K562 (cell line): ENCODE data around the gene FAM107B. TPM values are rescaled to one million over a fixed set of nuclear protein-coding genes. Genes with fewer than 3 reads are reported as not detected.

Experiments used
- ATAC-seq: fragments of 200-7000 bp; cut with Tn5 transposase; 3 replicates; pipeline ENCODE4 v1.9.1; 2020; ENCODE audit warnings: moderate library complexity
- BruUV-seq: library from RNA; stranded (reverse); fragments of 400-500 nt; replicated peaks from 2 replicates; lab custom pipeline; 2021; lab: Mats Ljungman, UMichigan
- CTCF ChIA-PET: fragments of 300-600 bp; formaldehyde crosslinking; extraction: SDS; loops from one replicate; lab custom pipeline; 2021; ENCODE audit warnings: low intra/inter-chr PET ratio; lab: Yijun Ruan, JAX
- POLR2A ChIA-PET: fragments of 300-600, 350-650 bp; sonication (Branson Sonifier 250); formaldehyde crosslinking; extraction: SDS; loops from one replicate; lab custom pipeline; 2021; ENCODE audit warnings: antibody characterized with exemption, inconsistent platforms; lab: Yijun Ruan, JAX
- DNase-seq, 4 experiments: peaks; one replicate each; pipeline versions ENCODE4 v3.0.0 to v3.0.0-alpha.2; 2011 to 2018; ENCODE audit warnings: low spot score in 3 of 4, mixed read lengths in 3 of 4; ENCODE audit errors: extremely low read depth in 1 of 4
- FAIRE-seq: peaks from 2 replicates; lab custom pipeline; 2011; peaks lifted over from hg19 to GRCh38; lab: Jason Lieb, UNC
- H2AFZ ChIP-seq: 2 replicates; pipeline ENCODE4 v1.6.0; 2011; ENCODE audit warnings: low read depth, low read length, control low read depth, inconsistent platforms
- H3K27ac ChIP-seq: fragments of 200-600 bp; 3 replicates; pipeline ENCODE4 v1.8.0; 2011; ENCODE audit warnings: low read depth, mild to moderate bottlenecking, control low read depth, inconsistent platforms, low read length, moderate library complexity, mixed read lengths; ENCODE audit errors: extremely low read depth
- H3K27me3 ChIP-seq, 2 experiments: fragments of 300-600 bp in 1 of 2; 2 replicates in 1 of 2; 3 replicates in 1 of 2; pipeline versions ENCODE4 v1.6.0 to v1.8.0; 2011; ENCODE audit warnings: inconsistent platforms in 2 of 2, low read length in 2 of 2, mild to moderate bottlenecking in 1 of 2, mixed read lengths in 1 of 2, moderate library complexity in 1 of 2; ENCODE audit not compliant: control insufficient read depth in 2 of 2, insufficient read depth in 2 of 2
- H3K36me3 ChIP-seq: fragments of 300-600 bp; 3 replicates; pipeline ENCODE4 v1.8.0; 2011; ENCODE audit warnings: mild to moderate bottlenecking, low read length, inconsistent platforms; ENCODE audit not compliant: control insufficient read depth, insufficient read depth
- H3K4me1 ChIP-seq, 2 experiments: fragments of 200-600 bp in 1 of 2; replicated peaks in 1 of 2; 2 replicates in 1 of 2; 3 replicates in 1 of 2; pipeline versions ENCODE4 v1.5.1 to v1.8.0; 2011; ENCODE audit warnings: inconsistent platforms in 2 of 2, low read length in 2 of 2, mild to moderate bottlenecking in 1 of 2, mixed read lengths in 1 of 2, moderate library complexity in 1 of 2; ENCODE audit not compliant: control insufficient read depth in 2 of 2, insufficient read depth in 2 of 2
- H3K4me2 ChIP-seq: 2 replicates; pipeline ENCODE4 v1.6.1; 2011; ENCODE audit warnings: low read length, control low read depth, inconsistent platforms, mixed read lengths; ENCODE audit not compliant: insufficient read depth
- H3K4me3 ChIP-seq: fragments of 200-600 bp; sonication (generic), shearing (Covaris generic); 2 replicates; pipeline ENCODE4 v1.5.1; 2016; ENCODE audit warnings: control low read depth, inconsistent platforms
- H3K79me2 ChIP-seq: fragments of 200-600 bp; 3 replicates; pipeline ENCODE4 v1.8.0; 2011; ENCODE audit warnings: low read length, inconsistent platforms; ENCODE audit not compliant: control insufficient read depth, insufficient read depth
- H3K9ac ChIP-seq, 2 experiments: 2 replicates each; pipeline versions ENCODE4 v1.6.0 to v1.6.1; 2011; ENCODE audit warnings: low read depth in 2 of 2, low read length in 2 of 2, control low read depth in 1 of 2, inconsistent platforms in 1 of 2, mild to moderate bottlenecking in 1 of 2, mixed read lengths in 1 of 2; ENCODE audit not compliant: insufficient read depth in 1 of 2
- H3K9me1 ChIP-seq: one replicate; pipeline ENCODE4 v1.6.0; 2011; ENCODE audit warnings: inconsistent platforms, mild to moderate bottlenecking, low read length, moderate library complexity; ENCODE audit not compliant: control insufficient read depth, insufficient read depth
- H3K9me3 ChIP-seq: replicated peaks from 2 replicates; pipeline ENCODE4 v1.5.1; 2011; ENCODE audit warnings: low read depth, low read length, inconsistent platforms; ENCODE audit not compliant: control insufficient read depth, insufficient read depth
- H4K20me1 ChIP-seq: replicated peaks from 2 replicates; pipeline ENCODE4 v1.6.1; 2011; ENCODE audit warnings: low read length, inconsistent platforms, mixed read lengths; ENCODE audit not compliant: control insufficient read depth, insufficient read depth
- ELK3 ChIP-seq: fragments of 450-650 bp; formaldehyde crosslinking; IDR thresholded peaks from 2 replicates; pipeline ENCODE4 v1.4.0; 2020; ENCODE audit warnings: mild to moderate bottlenecking
- FOSL1 ChIP-seq: fragments of 200-800 bp; sonication (Bioruptor generic); conservative IDR thresholded peaks from 2 replicates; pipeline ENCODE4 v1.6.1; 2016; ENCODE audit warnings: missing genetic modification characterization, missing compliant biosample characterization
- HDAC8 ChIP-seq: fragments of 450-650 bp; IDR thresholded peaks from 2 replicates; pipeline ENCODE4 v1.6.1; 2016; ENCODE audit warnings: mild to moderate bottlenecking, missing genetic modification characterization, moderate library complexity, missing compliant biosample characterization
- HDGF ChIP-seq: fragments of 450-650 bp; IDR thresholded peaks from 2 replicates; pipeline ENCODE4 v1.6.1; 2016
- HMG20B ChIP-seq: fragments of 250-450 bp; sonication (Bioruptor Pico); IDR thresholded peaks from 2 replicates; pipeline ENCODE4 v1.5.0; 2021; ENCODE audit warnings: mild to moderate bottlenecking
- MAZ ChIP-seq, 2 experiments: fragments of 450-650 bp in 1 of 2; sonication (generic) in 1 of 2; formaldehyde crosslinking; IDR thresholded peaks in 1 of 2; conservative IDR thresholded peaks in 1 of 2; 2 replicates each; pipeline versions ENCODE4 v1.4.0 to v1.5.0; 2020; ENCODE audit warnings: mild to moderate bottlenecking in 1 of 2, missing genetic modification reagents in 1 of 2
- POU5F1 ChIP-seq: fragments of 150-350 bp; IDR thresholded peaks from 2 replicates; pipeline ENCODE4 v1.6.1; 2014; ENCODE audit warnings: borderline replicate concordance, low read length, low read depth, mild to moderate bottlenecking; ENCODE audit not compliant: partially characterized antibody
- RBM34 ChIP-seq: fragments of 200-400 bp; formaldehyde crosslinking; IDR thresholded peaks from 2 replicates; pipeline ENCODE4 v1.6.1; 2018; ENCODE audit warnings: low read length, borderline replicate concordance; ENCODE audit not compliant: insufficient read depth
- STAT5A ChIP-seq: IDR thresholded peaks from 2 replicates; pipeline ENCODE4 v1.6.1; 2012; ENCODE audit warnings: low read length, inconsistent platforms, borderline replicate concordance
- TAF1 ChIP-seq: IDR thresholded peaks from 2 replicates; pipeline ENCODE4 v1.6.1; 2011; ENCODE audit warnings: mild to moderate bottlenecking, low read length, moderate library complexity; ENCODE audit not compliant: insufficient read depth, control insufficient read depth, severe bottlenecking; ENCODE audit errors: extremely low read depth
- ZBTB17 ChIP-seq: fragments of 450-650 bp; formaldehyde crosslinking; IDR thresholded peaks from 2 replicates; pipeline ENCODE4 v1.4.0; 2020; ENCODE audit warnings: mild to moderate bottlenecking
- ZNF311 ChIP-seq: fragments of 250-450 bp; sonication (Bioruptor Pico); IDR thresholded peaks from 2 replicates; pipeline ENCODE4 v1.4.0; 2020; ENCODE audit warnings: mild to moderate bottlenecking, moderate library complexity
- ZNF780A ChIP-seq: fragments of 250-450 bp; sonication (Bioruptor Pico); IDR thresholded peaks from 2 replicates; pipeline ENCODE4 v1.5.0; 2021; ENCODE audit warnings: mild to moderate bottlenecking
- WGBS: fragments of 100-300 bp; shearing (Covaris generic); methylation state at CpG from one replicate; pipeline ENCODE4 v1.1.6; 2016; ENCODE audit warnings: low coverage, mixed read lengths; ENCODE audit not compliant: insufficient coverage; ENCODE audit errors: missing lambda C conversion rate; 5-methylcytosine and 5-hydroxymethylcytosine counted together
- in situ Hi-C: fragments of 300-500 bp; cut with MboI; formaldehyde crosslinking; loops from 4 replicates; pipeline ENCODE4 v1.15.0; 2018; ENCODE audit warnings: inconsistent platforms, mixed read lengths
- intact Hi-C: fragments of 100-400 bp; cut with micrococcal nuclease; formaldehyde crosslinking; loops from 2 replicates; pipeline ENCODE4 v1.14.2; 2022
- polyA plus RNA-seq, 8 experiments: library from polyadenylated mRNA; depleted of rRNA in 4 of 8; stranded (reverse) in 5 of 8; unstranded in 3 of 8; fragments of >200 nt; fragmentation: Nextera tagmentation in 2 of 8; fragmentation: Illumina TruSeq in 1 of 8; extraction: Ambion mirVana in 2 of 8; extraction: Trizol in 1 of 8; gene quantifications; 2 replicates each; pipeline versions ENCODE4 v1.2.1 to v1.2.3, GENCODE V29; 2011 to 2014; ENCODE audit warnings: inconsistent platforms in 1 of 8, missing spikeins in 1 of 8
- total RNA-seq, 7 experiments: library from RNA; depleted of rRNA in 6 of 7; stranded (reverse); fragments of >200 nt in 6 of 7; fragmentation: Illumina TruSeq in 2 of 7; extraction: Trizol in 2 of 7; gene quantifications; 2 replicates each; pipeline versions ENCODE4 v1.2.1 to v1.2.3, GENCODE V29; 2011 to 2021; ENCODE audit warnings: low replicate concordance in 1 of 7
- TF ChIP-seq, protein P1 (sequence below): fragments of 250-450 bp; sonication (Bioruptor Pico); IDR thresholded peaks from 2 replicates; pipeline ENCODE4 v1.8.0; 2021; ENCODE audit warnings: borderline replicate concordance, mild to moderate bottlenecking, moderate library complexity; ENCODE audit not compliant: poor library complexity, severe bottlenecking
- TF ChIP-seq, protein P2 (sequence below), 2 experiments: fragments of 450-650 bp in 1 of 2; sonication (generic) in 1 of 2; formaldehyde crosslinking; conservative IDR thresholded peaks; 2 replicates each; pipeline versions ENCODE4 v1.4.0 to v1.8.1; 2020 to 2022; ENCODE audit warnings: mild to moderate bottlenecking in 1 of 2, missing genetic modification reagents in 1 of 2

FAM107B gene
- total and polyA plus RNA-seq, 9 of the 15 experiments (the other 6 are each of a cell fraction or from before 2014, with no cell fraction given), result 0.40 to 2.8 (median 1.4) TPM

GRCh38 chr10:14810969-14811953 is 36.6 kb upstream of the FAM107B start (continued):
- TF ChIP-seq TAF1, result no peak
- TF ChIP-seq HMG20B, result no peak
- TF ChIP-seq ZNF780A (CRISPR knock-in tag), result no peak

DNA sequence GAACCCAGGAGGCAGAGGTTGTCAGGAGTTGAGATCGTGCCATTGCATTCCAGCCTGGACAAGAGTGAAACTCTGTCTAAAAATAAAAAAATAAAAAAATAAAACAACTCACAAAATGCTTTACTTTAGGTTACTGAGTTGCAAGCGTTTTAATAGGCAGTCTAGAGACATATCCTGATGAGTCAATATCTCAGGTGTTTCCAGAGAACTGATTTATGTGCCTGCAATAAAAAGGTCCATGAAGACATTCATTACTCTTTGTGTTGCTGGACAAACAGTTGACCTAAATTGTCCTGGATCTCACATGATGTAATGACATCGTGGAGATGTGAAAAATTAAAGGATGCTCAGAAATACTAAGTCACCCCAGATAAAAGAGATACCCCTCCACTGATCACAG is 31.6 kb upstream of the FAM107B start:
- Histone ChIP-seq H3K9ac (no peak overlapping the region), H3K4me3 (no peak overlapping the region), H4K20me1 (no peaks in the 10 kb centered on the region; the same call in 1 of the 2 replicates), H3K9me3 (no peaks in the 10 kb centered on the region), H3K79me2 (no peaks in the 10 kb centered on the region), H3K27me3 (peaks cover 14 to 34% of the 10 kb centered on the region in 2 experiments; a peak in 4 of 5 replicates), H3K4me1 (no peaks in the 10 kb centered on the region), H3K9me1 (no peaks in the 10 kb centered on the region), H2AFZ (no peak overlapping the region), H3K36me3 (no peaks in the 10 kb centered on the region), H3K4me2 (no peak overlapping the region), H3K27ac (no peak overlapping the region)
- DNase-seq (no peak), FAIRE-seq (no peak), ATAC-seq (no peak)
- BruUV-seq, result no TSS peak
- POLR2A ChIA-PET, result no interaction called here
- intact Hi-C loops, result no loop called here
- 2% methylated on average over 3 of the region's 3 CpGs for WGBS
- CTCF ChIA-PET, result no interaction called here
- in situ Hi-C loops, result no loop called here
- TF ChIP-seq STAT5A, result no peak
- TF ChIP-seq FOSL1 (tag), result no peak
- TF ChIP-seq MAZ (CRISPR knock-in tag; conservative IDR thresholded peaks at IDR 0.05 in 1 of 2, IDR thresholded peaks at IDR 0.05 in 1 of 2), result no peak
- no peak for TF ChIP-seq HDAC8 (tag)
- no peak for TF ChIP-seq ZNF311 (CRISPR knock-in tag)
- no peak for TF ChIP-seq RBM34
- TF ChIP-seq HDGF, result no peak
- TF ChIP-seq ZBTB17, result no peak
- no peak for TF ChIP-seq ELK3 (CRISPR knock-in tag)
- TF ChIP-seq, protein P1, sequence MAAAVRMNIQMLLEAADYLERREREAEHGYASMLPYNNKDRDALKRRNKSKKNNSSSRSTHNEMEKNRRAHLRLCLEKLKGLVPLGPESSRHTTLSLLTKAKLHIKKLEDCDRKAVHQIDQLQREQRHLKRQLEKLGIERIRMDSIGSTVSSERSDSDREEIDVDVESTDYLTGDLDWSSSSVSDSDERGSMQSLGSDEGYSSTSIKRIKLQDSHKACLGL (CRISPR knock-in tag), result no peak
- TF ChIP-seq POU5F1, result no peak
- TF ChIP-seq, protein P2, sequence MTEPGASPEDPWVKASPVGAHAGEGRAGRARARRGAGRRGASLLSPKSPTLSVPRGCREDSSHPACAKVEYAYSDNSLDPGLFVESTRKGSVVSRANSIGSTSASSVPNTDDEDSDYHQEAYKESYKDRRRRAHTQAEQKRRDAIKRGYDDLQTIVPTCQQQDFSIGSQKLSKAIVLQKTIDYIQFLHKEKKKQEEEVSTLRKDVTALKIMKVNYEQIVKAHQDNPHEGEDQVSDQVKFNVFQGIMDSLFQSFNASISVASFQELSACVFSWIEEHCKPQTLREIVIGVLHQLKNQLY (CRISPR knock-in tag; conservative IDR thresholded peaks at IDR 0.05), result no peak
